ENCODE measurements around the gene EPS8.

GRCh38 chr12:15732341-15733061 is 56.7 kb downstream of the EPS8 start:
- TF ChIP-seq CTCF (IDR thresholded peaks at IDR 0.05; ENCODE audit: poor library complexity) (no peak), EZH2phosphoT487 (IDR thresholded peaks at IDR 0.05; ENCODE audit: low read depth, severe bottlenecking, unreplicated experiment) (no peak), EZH2 (IDR thresholded peaks at IDR 0.05; ENCODE audit: borderline replicate concordance) (no peak)
